Measurements from ENCODE around the gene SLC16A5. TPM values are rescaled to one million over a fixed set of nuclear protein-coding genes. Genes with fewer than 3 reads are reported as not detected.

SLC16A5 gene
- total and polyA plus RNA-seq, 2 donors (not counting 1 experiment from before 2014, with no cell fraction given): 9.3 to 14.5 TPM

DNA sequence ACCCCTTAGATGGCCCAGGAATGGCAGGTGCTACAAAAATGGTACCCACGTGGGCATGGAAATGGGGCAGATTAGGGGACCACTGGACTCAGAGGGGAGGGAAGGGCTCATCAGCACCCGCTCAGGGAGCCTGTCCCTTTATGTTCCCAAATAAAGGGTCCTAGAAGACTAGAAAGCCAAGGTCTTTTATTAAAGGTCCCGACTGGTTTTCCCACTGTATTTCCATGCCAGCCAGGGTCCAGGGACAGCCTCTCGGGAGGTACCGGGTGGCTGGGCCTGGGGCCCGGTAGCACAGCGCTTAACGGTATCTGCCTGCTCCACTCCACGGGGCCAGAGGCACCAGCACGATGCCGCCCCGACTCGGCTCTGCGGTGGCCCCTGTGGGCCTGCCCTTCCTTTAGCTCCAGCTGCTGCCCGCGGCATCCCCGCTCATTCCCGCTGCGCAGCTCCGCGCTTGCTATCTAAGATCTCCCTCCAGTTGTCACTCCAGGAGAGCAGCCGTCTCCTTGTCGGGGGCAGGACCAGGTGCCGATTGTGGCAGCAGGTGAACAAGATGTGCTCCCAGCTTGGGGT is 42.4 kb downstream of the SLC16A5 start:
- no peaks in the 10 kb centered on the region for H3K27me3 Mint-ChIP-seq
- H3K27me3 ChIP-seq (replicated peaks in 1 of 4; ENCODE audit: control extremely low read depth in 1 of 4, control insufficient read depth in 3 of 4, insufficient read depth in 4 of 4, low read length in 3 of 4): no peaks in the 10 kb centered on the region
- peak overlapping the region; percentile 88 for H3K9ac ChIP-seq (ENCODE audit: low read length)
- no peak overlapping the region for H2AFZ ChIP-seq (ENCODE audit: insufficient read depth, low read depth, low read length, poor library complexity, severe bottlenecking)
- no peaks in the 10 kb centered on the region for H3K9me3 ChIP-seq (ENCODE audit: control extremely low read depth in 1 of 3, control insufficient read depth in 2 of 3, insufficient read depth in 1 of 3, low read length in 2 of 3)
- H3K4me3 Mint-ChIP-seq: peak overlapping the region; percentile 86
- peak overlapping the region; percentile 86 for H3K4me2 ChIP-seq (replicated peaks; ENCODE audit: low read depth, low read length, poor library complexity, severe bottlenecking)
- H3K27ac ChIP-seq (ENCODE audit: low read length in 2 of 2): peak overlapping the region in 1 of 2 donors; percentile 85
- H3K36me3 ChIP-seq (replicated peaks in 1 of 2; ENCODE audit: control extremely low read depth in 1 of 2, control insufficient read depth in 1 of 2, extremely low read depth in 1 of 2, insufficient read depth in 2 of 2, low read length in 1 of 2): peaks cover 0 to 17% of the 10 kb centered on the region in 2 experiments
- intact Hi-C loops (cut with micrococcal nuclease): no loop called here
- no peak for DNase-seq
- no peak for TF ChIP-seq EZH2 (IDR thresholded peaks at IDR 0.05; ENCODE audit: borderline replicate concordance, insufficient read depth, low read depth, low read length, poor library complexity, severe bottlenecking)
- TF ChIP-seq, protein P1, sequence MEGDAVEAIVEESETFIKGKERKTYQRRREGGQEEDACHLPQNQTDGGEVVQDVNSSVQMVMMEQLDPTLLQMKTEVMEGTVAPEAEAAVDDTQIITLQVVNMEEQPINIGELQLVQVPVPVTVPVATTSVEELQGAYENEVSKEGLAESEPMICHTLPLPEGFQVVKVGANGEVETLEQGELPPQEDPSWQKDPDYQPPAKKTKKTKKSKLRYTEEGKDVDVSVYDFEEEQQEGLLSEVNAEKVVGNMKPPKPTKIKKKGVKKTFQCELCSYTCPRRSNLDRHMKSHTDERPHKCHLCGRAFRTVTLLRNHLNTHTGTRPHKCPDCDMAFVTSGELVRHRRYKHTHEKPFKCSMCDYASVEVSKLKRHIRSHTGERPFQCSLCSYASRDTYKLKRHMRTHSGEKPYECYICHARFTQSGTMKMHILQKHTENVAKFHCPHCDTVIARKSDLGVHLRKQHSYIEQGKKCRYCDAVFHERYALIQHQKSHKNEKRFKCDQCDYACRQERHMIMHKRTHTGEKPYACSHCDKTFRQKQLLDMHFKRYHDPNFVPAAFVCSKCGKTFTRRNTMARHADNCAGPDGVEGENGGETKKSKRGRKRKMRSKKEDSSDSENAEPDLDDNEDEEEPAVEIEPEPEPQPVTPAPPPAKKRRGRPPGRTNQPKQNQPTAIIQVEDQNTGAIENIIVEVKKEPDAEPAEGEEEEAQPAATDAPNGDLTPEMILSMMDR (IDR thresholded peaks at IDR 0.05): no peak
- H3K27ac Mint-ChIP-seq: peak overlapping the region; percentile 84
- CTCF ChIA-PET: interaction anchor here (0.6 to 13.4 kb wide), 16 partner anchors 9 to 168 kb away, joined by 3 to 262 read pairs (median 3); partner anchors contain the start of genes ARMC7, JPT1 and NUP85
- H3K9me3 Mint-ChIP-seq (ENCODE audit: insufficient read depth): no peaks in the 10 kb centered on the region
- H3K79me2 ChIP-seq (ENCODE audit: control insufficient read depth, insufficient read depth, low read length): peaks cover 3% of the 10 kb centered on the region
- ATAC-seq (ENCODE audit: low read depth): no peak
- H3K4me1 ChIP-seq (ENCODE audit: control insufficient read depth in 2 of 2, insufficient read depth in 2 of 2, low read length in 2 of 2): peaks cover 24 to 38% of the 10 kb centered on the region in 2 donors
- H3K4me1 Mint-ChIP-seq: peaks cover 43% of the 10 kb centered on the region
- H4K20me1 ChIP-seq (ENCODE audit: control insufficient read depth, insufficient read depth, low read length, poor library complexity, severe bottlenecking): peaks cover 23% of the 10 kb centered on the region
- WGBS (ENCODE audit: insufficient coverage): 88% methylated on average over 24 of the region's 24 CpGs
- H3K4me3 ChIP-seq (ENCODE audit: control extremely low read depth in 1 of 5, extremely low read depth in 1 of 5, insufficient read depth in 1 of 5, low read depth in 2 of 5, low read length in 4 of 5): peak overlapping the region in 3 of 5 experiments; percentile 87 to 95 (median 90)
- POLR2A ChIA-PET: interaction anchor here (0.6 to 3.5 kb wide), 4 partner anchors 11 to 20 kb away, joined by 6 to 49 read pairs (median 8); partner anchors contain the start of gene ARMC7
